Uterus (tissue), 4 donors: ENCODE measurements around the gene SYNGR1. TPM values are rescaled to one million over a fixed set of nuclear protein-coding genes. Genes with fewer than 3 reads are reported as not detected.
A peak's percentile ranks its signal among the peaks of the same experiment; 100 is the strongest.

Source experiments
- DNase-seq, 2 donors: peaks; one replicate each; pipeline ENCODE4 v3.0.0-alpha.2; 2019 to 2020
- H3K27ac ChIP-seq, 2 donors: fragments of 200-600 bp; sonication (generic); 1 replicate in 1 of 2; 2 replicates in 1 of 2; pipeline ENCODE4 v1.5.1; 2016 to 2018
- H3K27me3 ChIP-seq, 2 donors: fragments of 200-600 bp; sonication (generic); one replicate each; pipeline ENCODE4 v1.5.1; 2018 to 2019; ENCODE audit warnings: control low read depth in 1 of 2
- H3K36me3 ChIP-seq, 2 donors: fragments of 200-600 bp; sonication (generic); one replicate each; pipeline ENCODE4 v1.5.1; 2019; ENCODE audit warnings: control low read depth in 1 of 2
- H3K4me1 ChIP-seq, 2 donors: fragments of 200-600 bp; sonication (generic); one replicate each; pipeline ENCODE4 v1.5.1; 2018 to 2019; ENCODE audit warnings: control low read depth in 1 of 2
- H3K4me3 ChIP-seq, 2 donors: fragments of 200-600 bp; sonication (generic); 1 replicate in 1 of 2; 2 replicates in 1 of 2; pipeline ENCODE4 v1.5.1; 2018 to 2019; ENCODE audit warnings: mild to moderate bottlenecking in 1 of 2
- H3K9me3 ChIP-seq, 2 donors: fragments of 200-600 bp; sonication (generic); one replicate each; pipeline ENCODE4 v1.5.1; 2019; ENCODE audit warnings: control low read depth in 1 of 2
- CTCF ChIP-seq, 4 experiments: fragments of 200-600 bp in 2 of 4; fragments of 450-650 bp in 2 of 4; sonication (generic) in 2 of 4; IDR thresholded peaks; one replicate each; pipeline ENCODE4 v1.5.1; 2016 to 2019; ENCODE audit warnings: antibody characterized with exemption in 4 of 4, mild to moderate bottlenecking in 2 of 4, moderate library complexity in 1 of 4
- POLR2A ChIP-seq, 2 donors: fragments of 450-650 bp; IDR thresholded peaks; one replicate each; pipeline ENCODE4 v1.6.1; 2016; ENCODE audit warnings: antibody characterized with exemption in 2 of 2, mild to moderate bottlenecking in 1 of 2, moderate library complexity in 1 of 2
- intact Hi-C: fragments of 100-400 bp; cut with DNase I; formaldehyde crosslinking; loops from one replicate; pipeline ENCODE4 v1.15.1; 2023; ENCODE audit warnings: low total_unique reads
- total RNA-seq, 4 donors: library from RNA; depleted of rRNA in 3 of 4; stranded (reverse); fragments of >200 nt in 3 of 4; gene quantifications; one replicate each; pipeline versions ENCODE4 v1.1.0 to v1.2.4, GENCODE V29; 2014 to 2023
- donor health status: DM: yes; HTN: yes; CAD: no.

The SYNGR1 gene
- total RNA-seq, 4 donors from 2014 or later: 12.9 to 57.9 (median 35.4) TPM

- Histone ChIP-seq H3K27ac (peak overlapping the region; percentile 35 to 55), H3K4me3 (no peak overlapping the region), H3K36me3 (no peaks in the 10 kb centered on the region), H3K27me3 (no peaks in the 10 kb centered on the region), H3K9me3 (no peaks in the 10 kb centered on the region), H3K4me1 (peaks cover 0 to 10% of the 10 kb centered on the region in 2 donors)
- no peak for TF ChIP-seq CTCF (IDR thresholded peaks at IDR 0.05)
- no peak for TF ChIP-seq POLR2A (IDR thresholded peaks at IDR 0.05)
- no peak for DNase-seq
- intact Hi-C loops: no loop called here
Measured at GRCh38 chr22:39362932-39363331, 13.1 kb downstream of the SYNGR1 start.

- Histone ChIP-seq H3K4me3 (no peak overlapping the region), H3K4me1 (peaks cover 0 to 10% of the 10 kb centered on the region in 2 donors), H3K36me3 (no peaks in the 10 kb centered on the region), H3K27ac (peak overlapping the region; percentile 35 to 55), H3K9me3 (no peaks in the 10 kb centered on the region), H3K27me3 (no peaks in the 10 kb centered on the region)
- intact Hi-C loops: no loop called here
- no peak for TF ChIP-seq CTCF (IDR thresholded peaks at IDR 0.05)
- no peak for TF ChIP-seq POLR2A (IDR thresholded peaks at IDR 0.05)
- DNase-seq: no peak
Measured at GRCh38 chr22:39363751-39364515, 14.1 kb downstream of the SYNGR1 start.

GRCh38 chr22:39364714-39365491 is 15.1 kb downstream of the SYNGR1 start:
- peak overlapping the region; percentile 35 to 55 for H3K27ac ChIP-seq
- intact Hi-C loops: no loop called here

GRCh38 chr22:39365492-39365780 is 15.6 kb downstream of the SYNGR1 start:
- Histone ChIP-seq H3K9me3 (no peaks in the 10 kb centered on the region), H3K27me3 (no peaks in the 10 kb centered on the region), H3K27ac (no peak overlapping the region), H3K36me3 (no peaks in the 10 kb centered on the region), H3K4me1 (peaks cover 0 to 10% of the 10 kb centered on the region in 2 donors), H3K4me3 (no peak overlapping the region)
- no peak for DNase-seq
- TF ChIP-seq CTCF (IDR thresholded peaks at IDR 0.05) (no peak), POLR2A (IDR thresholded peaks at IDR 0.05) (no peak)
- intact Hi-C loops: no loop called here

More at GRCh38 chr22:39364714-39365491, 15.1 kb downstream of the SYNGR1 start:
- DNase-seq: no peak
- H3K27me3 ChIP-seq: no peaks in the 10 kb centered on the region
- no peaks in the 10 kb centered on the region for H3K9me3 ChIP-seq
- H3K4me1 ChIP-seq: peaks cover 0 to 10% of the 10 kb centered on the region in 2 donors
- no peak overlapping the region for H3K4me3 ChIP-seq
- no peaks in the 10 kb centered on the region for H3K36me3 ChIP-seq
- TF ChIP-seq POLR2A (IDR thresholded peaks at IDR 0.05) (no peak), CTCF (IDR thresholded peaks at IDR 0.05) (no peak)

- no peak for DNase-seq
- no peak overlapping the region for H3K4me3 ChIP-seq
- H3K36me3 ChIP-seq: no peaks in the 10 kb centered on the region
- TF ChIP-seq POLR2A (IDR thresholded peaks at IDR 0.05) (no peak), CTCF (IDR thresholded peaks at IDR 0.05) (no peak)
- no peaks in the 10 kb centered on the region for H3K9me3 ChIP-seq
- intact Hi-C loops: no loop called here
- H3K27me3 ChIP-seq: no peaks in the 10 kb centered on the region
- peaks cover 0 to 10% of the 10 kb centered on the region in 2 donors for H3K4me1 ChIP-seq
- H3K27ac ChIP-seq: no peak overlapping the region
Measured at GRCh38 chr22:39367035-39367434, 17.2 kb downstream of the SYNGR1 start.
